Measurements from ENCODE around the gene TRANK1.

The TRANK1 gene

DNA sequence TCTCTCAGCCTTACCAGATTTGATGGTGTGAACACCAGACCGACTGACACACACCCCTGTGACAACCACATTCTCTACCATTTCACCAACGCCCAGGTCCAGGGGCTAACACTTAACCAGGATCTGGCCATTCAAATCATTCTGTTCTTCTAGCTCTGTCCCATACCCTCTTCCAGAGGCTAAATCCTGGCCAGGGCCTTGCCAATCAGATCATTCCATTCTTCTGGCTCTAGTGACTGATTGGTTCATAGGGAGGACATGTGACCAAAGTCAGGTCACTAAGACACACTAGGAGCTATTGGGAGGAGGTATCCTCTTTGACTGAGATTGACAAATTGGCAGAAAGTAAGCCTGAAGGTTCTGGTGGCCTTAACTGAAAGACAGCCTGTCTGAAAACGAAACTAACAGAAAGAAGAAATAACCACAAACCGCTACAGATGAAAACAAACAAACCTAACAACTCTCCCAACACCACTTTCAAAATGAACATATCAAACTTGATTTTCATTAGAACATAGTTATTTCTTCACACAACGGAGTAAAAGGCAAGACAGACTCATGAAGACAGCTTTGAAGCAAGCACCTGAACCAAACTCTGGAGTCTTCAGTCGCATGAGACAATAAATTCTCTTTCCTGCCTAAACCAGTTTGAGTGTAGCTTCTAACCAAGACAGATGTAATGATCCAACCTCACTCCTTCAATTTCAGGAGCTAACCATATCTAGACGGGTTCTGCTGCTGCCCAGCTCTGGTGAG lies 68.5 kb downstream of the TRANK1 start:
- H3K27me3 ChIP-seq (replicated peaks), result no peaks in the 10 kb centered on the region
- in situ Hi-C loops (cut with HindIII; ENCODE audit: low pct_ligation_motif_present, low sequenced_read_pairs), result no loop called here
- no peak overlapping the region for H3K27ac ChIP-seq
- no peak for DNase-seq
- no peak for TF ChIP-seq CTCF (IDR thresholded peaks at IDR 0.05; ENCODE audit: low read depth, low read length, missing control alignments)
- H3K4me3 ChIP-seq (ENCODE audit: low read depth, low read length), result no peak overlapping the region
- no peaks in the 10 kb centered on the region for H3K36me3 ChIP-seq (replicated peaks)

GRCh38 chr3:36875397-36875796 lies 69.5 kb downstream of the TRANK1 start:
- in situ Hi-C loops (cut with HindIII; ENCODE audit: low pct_ligation_motif_present, low sequenced_read_pairs), result no loop called here
- Histone ChIP-seq H3K27me3 (replicated peaks) (no peaks in the 10 kb centered on the region), H3K27ac (no peak overlapping the region), H3K36me3 (replicated peaks) (no peaks in the 10 kb centered on the region), H3K4me3 (ENCODE audit: low read depth, low read length) (no peak overlapping the region)
- no peak for TF ChIP-seq CTCF (IDR thresholded peaks at IDR 0.05; ENCODE audit: low read depth, low read length, missing control alignments)
- no peak for DNase-seq

DNA sequence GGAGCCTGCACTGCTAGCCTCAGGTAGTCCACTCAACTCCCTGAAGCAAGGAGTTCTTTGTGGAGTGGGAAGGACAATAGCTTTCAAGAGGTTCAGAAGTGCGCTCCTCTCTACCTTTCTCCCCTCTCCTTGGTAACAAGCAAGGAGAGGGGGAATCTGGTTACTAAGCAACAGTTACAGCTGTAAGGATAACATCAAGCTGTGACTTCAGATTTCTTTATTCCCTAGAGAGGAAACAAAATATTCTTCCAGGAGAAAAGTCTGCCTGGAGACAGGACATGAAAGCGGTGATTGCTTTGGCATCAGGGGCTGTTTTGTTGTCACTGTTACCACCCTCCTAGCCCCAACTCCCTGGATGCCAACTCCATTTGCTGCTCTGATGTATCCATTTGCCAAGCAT lies 70.4 kb downstream of the TRANK1 start:
- no peak for TF ChIP-seq CTCF (IDR thresholded peaks at IDR 0.05; ENCODE audit: low read depth, low read length, missing control alignments)
- DNase-seq, result no peak
- Histone ChIP-seq H3K36me3 (replicated peaks) (no peaks in the 10 kb centered on the region), H3K27me3 (replicated peaks) (no peaks in the 10 kb centered on the region), H3K27ac (no peak overlapping the region), H3K4me3 (ENCODE audit: low read depth, low read length) (no peak overlapping the region)
- in situ Hi-C loops (cut with HindIII; ENCODE audit: low pct_ligation_motif_present, low sequenced_read_pairs), result loop anchor here (25.0 kb wide), 1 partner anchor 137 kb away; no protein-coding TSS in a partner anchor

DNA sequence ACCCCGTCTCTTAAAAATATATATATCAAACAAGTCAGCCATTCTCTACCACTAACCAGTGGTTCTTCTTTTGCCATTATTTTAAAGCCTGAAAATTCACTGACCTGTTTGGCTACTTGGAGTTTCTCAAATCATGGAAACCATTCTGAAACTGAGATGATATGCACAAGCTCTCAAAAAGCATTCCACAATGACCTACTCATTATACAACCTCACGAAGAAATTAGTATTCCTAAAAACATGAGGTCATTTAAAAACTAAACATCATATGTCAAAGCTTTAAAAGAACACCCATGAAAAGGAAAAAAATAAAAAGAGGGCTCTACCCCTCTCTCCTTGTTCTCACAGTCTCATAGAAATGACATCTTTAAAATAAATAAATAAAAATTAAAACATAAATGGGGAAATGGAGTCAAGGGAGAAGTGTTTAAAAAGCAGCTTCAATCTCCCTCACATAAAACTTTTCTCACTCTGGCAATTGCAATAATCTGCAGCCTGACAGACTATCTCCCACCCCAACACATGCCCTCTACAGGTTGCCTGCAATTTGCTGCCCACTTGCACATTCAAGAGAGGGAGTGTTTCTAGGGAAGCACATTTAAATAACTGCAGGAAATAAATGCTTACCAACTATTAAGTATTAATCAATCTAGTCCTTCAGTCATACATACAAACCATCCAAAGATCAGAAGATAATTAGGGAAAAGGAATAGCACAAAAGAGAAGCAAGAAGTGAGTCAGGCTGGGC lies 73.3 kb downstream of the TRANK1 start:
- TF ChIP-seq CTCF (IDR thresholded peaks at IDR 0.05; ENCODE audit: low read depth, low read length, missing control alignments), result peak; percentile 37
- Histone ChIP-seq H3K27me3 (replicated peaks) (no peaks in the 10 kb centered on the region), H3K4me3 (ENCODE audit: low read depth, low read length) (no peak overlapping the region), H3K36me3 (replicated peaks) (no peaks in the 10 kb centered on the region), H3K27ac (no peak overlapping the region)
- no peak for DNase-seq
- in situ Hi-C loops (cut with HindIII; ENCODE audit: low pct_ligation_motif_present, low sequenced_read_pairs), result loop anchor here (25.0 kb wide), 1 partner anchor 134 kb away; no protein-coding TSS in a partner anchor

DNA sequence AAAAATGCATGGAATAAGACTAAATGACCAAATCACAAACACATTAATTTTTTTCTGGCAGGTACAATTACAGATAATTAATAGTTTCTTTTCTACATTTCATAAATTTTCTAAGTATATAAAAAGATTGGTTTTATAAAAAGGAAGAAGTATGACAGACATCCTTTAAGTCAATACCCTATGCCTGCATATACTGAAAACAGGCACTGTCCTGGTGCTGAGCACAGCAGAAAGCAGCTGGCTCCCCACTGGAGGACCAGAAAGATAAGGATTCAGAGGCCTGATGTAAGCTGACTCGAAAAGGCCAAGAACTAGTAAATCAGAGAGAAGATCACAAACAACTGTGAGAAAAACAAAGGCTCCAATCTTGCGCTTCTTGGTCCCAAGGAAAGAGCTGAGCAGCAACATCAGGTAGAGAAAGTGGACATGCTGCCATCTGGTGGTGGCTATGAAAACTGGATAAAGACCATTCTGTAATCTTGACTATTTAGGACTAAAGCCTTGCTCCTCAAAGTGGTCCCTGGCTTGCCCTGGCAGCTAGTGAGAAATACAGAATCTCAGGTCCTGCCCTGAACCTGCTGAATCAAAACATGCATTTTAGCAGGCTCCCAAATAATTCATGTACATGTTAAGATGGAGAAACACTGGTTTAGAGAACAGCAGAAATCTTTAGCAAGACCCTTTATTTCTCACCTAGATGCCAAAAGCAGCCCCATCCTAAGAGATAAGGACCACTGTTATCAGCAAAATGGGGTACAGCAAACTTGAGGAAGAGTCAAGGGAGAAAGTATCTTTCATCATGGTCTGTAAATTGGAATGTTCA lies 76.0 kb downstream of the TRANK1 start:
- in situ Hi-C loops (cut with HindIII; ENCODE audit: low pct_ligation_motif_present, low sequenced_read_pairs), result loop anchor here (25.0 kb wide), 1 partner anchor 132 kb away; no protein-coding TSS in a partner anchor
- no peak overlapping the region for H3K4me3 ChIP-seq (ENCODE audit: low read depth, low read length)
- no peaks in the 10 kb centered on the region for H3K27me3 ChIP-seq (replicated peaks)
- peak; percentile 84 for TF ChIP-seq CTCF (IDR thresholded peaks at IDR 0.05; ENCODE audit: low read depth, low read length, missing control alignments)
- H3K36me3 ChIP-seq (replicated peaks), result no peaks in the 10 kb centered on the region
- no peak overlapping the region for H3K27ac ChIP-seq
- DNase-seq, result peak; percentile 61

All from brain microvascular endothelial cell (primary cell).